ENCODE measurements around the gene LHFPL3. TPM values are rescaled to one million over a fixed set of nuclear protein-coding genes. Genes with fewer than 3 reads are reported as not detected.

LHFPL3 gene
- total RNA-seq, 1 donor from 2014 or later = 0.30 TPM

DNA sequence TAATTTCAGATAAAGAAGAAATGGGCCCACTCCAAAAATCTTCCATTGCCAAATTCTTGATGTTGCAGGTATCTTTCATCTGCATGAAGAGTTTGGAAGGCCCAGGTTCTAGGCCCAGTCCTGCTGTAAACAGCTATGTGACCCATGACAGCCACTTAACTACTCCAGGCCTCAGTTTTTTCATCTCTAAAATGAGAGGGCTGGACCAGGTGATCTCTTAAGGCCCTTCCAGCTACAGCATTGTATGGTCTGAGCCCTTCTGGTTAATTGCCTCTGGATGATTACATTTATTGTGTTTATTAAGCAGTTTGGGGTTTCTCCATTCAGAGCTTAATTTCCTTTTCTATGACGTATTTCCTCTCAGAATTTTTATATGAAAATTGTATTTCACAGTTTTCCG is 494.8 kb downstream of the LHFPL3 start:
- no peaks in the 10 kb centered on the region for H3K9me3 ChIP-seq (ENCODE audit: low read depth)
- H3K4me3 Mint-ChIP-seq = no peak overlapping the region

DNA sequence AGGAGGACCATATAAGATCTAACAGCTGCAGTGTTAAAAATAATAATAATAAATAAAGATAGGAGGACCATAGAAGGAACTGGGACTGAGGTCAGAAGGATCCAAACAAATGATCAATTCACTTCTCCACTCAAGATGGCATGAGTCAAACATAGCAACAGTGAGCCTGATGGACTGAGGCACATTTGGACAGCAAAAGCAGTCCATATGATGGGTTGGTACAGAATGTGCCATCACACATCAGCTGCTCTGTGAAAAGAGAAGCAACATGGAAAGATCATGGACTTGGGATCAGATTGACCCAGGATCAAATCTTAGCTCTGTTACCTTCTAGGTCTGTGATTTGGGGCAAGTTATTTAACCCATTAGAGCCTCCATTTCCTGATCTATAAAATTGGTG is 496.7 kb downstream of the LHFPL3 start:
- Histone ChIP-seq H3K4me2 (no peak overlapping the region), H3K4me1 (no peaks in the 10 kb centered on the region), H3K9me3 (ENCODE audit: low read depth) (no peaks in the 10 kb centered on the region), H2AFZ (replicated peaks) (no peak overlapping the region), H4K20me1 (ENCODE audit: low read depth) (no peaks in the 10 kb centered on the region), H3K27ac (no peak overlapping the region), H3F3A (ENCODE audit: low read depth) (peaks cover 11% of the 10 kb centered on the region), H3K27me3 (no peaks in the 10 kb centered on the region), H3K36me3 (no peaks in the 10 kb centered on the region), H3K9ac (no peak overlapping the region), H3K79me2 (ENCODE audit: low read depth) (no peaks in the 10 kb centered on the region), H3K4me3 (no peak overlapping the region)
- Mint-ChIP-seq H3K4me1 (peaks cover 19% of the 10 kb centered on the region), H3K4me3 (no peak overlapping the region), H3K36me3 (no peaks in the 10 kb centered on the region), H3K27ac (no peak overlapping the region), H3K9me3 (no peaks in the 10 kb centered on the region), H3K27me3 (ENCODE audit: insufficient read depth, low read depth) (peaks cover 2% of the 10 kb centered on the region)
- no peak for TF ChIP-seq EZH2phosphoT487 (IDR thresholded peaks at IDR 0.05)
- TF ChIP-seq EZH2 (IDR thresholded peaks at IDR 0.05) = no peak
- TF ChIP-seq, protein P1, sequence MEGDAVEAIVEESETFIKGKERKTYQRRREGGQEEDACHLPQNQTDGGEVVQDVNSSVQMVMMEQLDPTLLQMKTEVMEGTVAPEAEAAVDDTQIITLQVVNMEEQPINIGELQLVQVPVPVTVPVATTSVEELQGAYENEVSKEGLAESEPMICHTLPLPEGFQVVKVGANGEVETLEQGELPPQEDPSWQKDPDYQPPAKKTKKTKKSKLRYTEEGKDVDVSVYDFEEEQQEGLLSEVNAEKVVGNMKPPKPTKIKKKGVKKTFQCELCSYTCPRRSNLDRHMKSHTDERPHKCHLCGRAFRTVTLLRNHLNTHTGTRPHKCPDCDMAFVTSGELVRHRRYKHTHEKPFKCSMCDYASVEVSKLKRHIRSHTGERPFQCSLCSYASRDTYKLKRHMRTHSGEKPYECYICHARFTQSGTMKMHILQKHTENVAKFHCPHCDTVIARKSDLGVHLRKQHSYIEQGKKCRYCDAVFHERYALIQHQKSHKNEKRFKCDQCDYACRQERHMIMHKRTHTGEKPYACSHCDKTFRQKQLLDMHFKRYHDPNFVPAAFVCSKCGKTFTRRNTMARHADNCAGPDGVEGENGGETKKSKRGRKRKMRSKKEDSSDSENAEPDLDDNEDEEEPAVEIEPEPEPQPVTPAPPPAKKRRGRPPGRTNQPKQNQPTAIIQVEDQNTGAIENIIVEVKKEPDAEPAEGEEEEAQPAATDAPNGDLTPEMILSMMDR (IDR thresholded peaks at IDR 0.05) = no peak
- no peak for DNase-seq (ENCODE audit: low spot score)

More for the DNA sequence above, 494.8 kb downstream of the LHFPL3 start:
- peaks cover 2% of the 10 kb centered on the region for H3K27me3 Mint-ChIP-seq (ENCODE audit: insufficient read depth, low read depth)
- TF ChIP-seq, protein P1 (IDR thresholded peaks at IDR 0.05) = no peak
- TF ChIP-seq EZH2phosphoT487 (IDR thresholded peaks at IDR 0.05) = no peak
- no peak for TF ChIP-seq EZH2 (IDR thresholded peaks at IDR 0.05)
- no peak overlapping the region for H3K27ac Mint-ChIP-seq
- Histone ChIP-seq H3K27ac (no peak overlapping the region), H2AFZ (replicated peaks) (no peak overlapping the region), H3F3A (ENCODE audit: low read depth) (peaks cover 11% of the 10 kb centered on the region), H3K9ac (no peak overlapping the region), H3K4me3 (no peak overlapping the region), H3K4me2 (no peak overlapping the region), H3K4me1 (no peaks in the 10 kb centered on the region), H3K79me2 (ENCODE audit: low read depth) (no peaks in the 10 kb centered on the region), H3K36me3 (no peaks in the 10 kb centered on the region), H3K27me3 (no peaks in the 10 kb centered on the region), H4K20me1 (ENCODE audit: low read depth) (no peaks in the 10 kb centered on the region)
- no peaks in the 10 kb centered on the region for H3K36me3 Mint-ChIP-seq
- H3K4me1 Mint-ChIP-seq = peaks cover 23% of the 10 kb centered on the region
- H3K9me3 Mint-ChIP-seq = no peaks in the 10 kb centered on the region
- no peak for DNase-seq (ENCODE audit: low spot score)

DNA sequence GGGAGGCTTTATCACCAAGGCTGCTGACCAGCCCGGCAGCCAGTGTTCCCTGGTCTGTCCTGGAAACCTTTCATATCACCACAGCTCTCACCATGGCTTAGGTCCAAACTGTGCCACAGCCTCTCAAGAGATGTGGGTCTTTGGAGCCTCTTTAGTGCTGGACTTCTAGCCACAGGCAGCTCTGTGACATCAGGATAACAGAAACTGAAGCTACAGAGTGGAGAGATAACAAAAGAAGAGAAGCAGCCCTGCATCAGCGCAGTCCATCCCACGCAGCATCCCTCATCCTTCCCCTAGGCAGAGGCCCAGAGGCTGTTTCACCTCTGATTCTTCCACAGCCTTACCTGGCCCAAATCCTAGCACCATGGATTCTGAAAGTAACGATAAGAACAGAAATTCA is 497.7 kb downstream of the LHFPL3 start:
- no peak for TF ChIP-seq EZH2 (IDR thresholded peaks at IDR 0.05)
- TF ChIP-seq, protein P1 (IDR thresholded peaks at IDR 0.05) = no peak
- TF ChIP-seq EZH2phosphoT487 (IDR thresholded peaks at IDR 0.05) = no peak
- H3K4me2 ChIP-seq = no peak overlapping the region
- no peaks in the 10 kb centered on the region for H3K4me1 ChIP-seq
- Mint-ChIP-seq H3K4me1 (peaks cover 10% of the 10 kb centered on the region), H3K4me3 (no peak overlapping the region), H3K27me3 (ENCODE audit: insufficient read depth, low read depth) (no peaks in the 10 kb centered on the region), H3K27ac (no peak overlapping the region), H3K9me3 (peaks cover 3% of the 10 kb centered on the region), H3K36me3 (no peaks in the 10 kb centered on the region)
- H3K4me3 ChIP-seq = no peak overlapping the region
- H2AFZ ChIP-seq (replicated peaks) = no peak overlapping the region
- no peaks in the 10 kb centered on the region for H4K20me1 ChIP-seq (ENCODE audit: low read depth)
- DNase-seq (ENCODE audit: low spot score) = no peak
- H3K36me3 ChIP-seq = no peaks in the 10 kb centered on the region
- no peak overlapping the region for H3K27ac ChIP-seq
- H3F3A ChIP-seq (ENCODE audit: low read depth) = peaks cover 11% of the 10 kb centered on the region
- no peaks in the 10 kb centered on the region for H3K27me3 ChIP-seq
- no peaks in the 10 kb centered on the region for H3K79me2 ChIP-seq (ENCODE audit: low read depth)
- H3K9me3 ChIP-seq (ENCODE audit: low read depth) = no peaks in the 10 kb centered on the region
- H3K9ac ChIP-seq = no peak overlapping the region
